ENCODE data around the gene SGCG. TPM values are rescaled to one million over a fixed set of nuclear protein-coding genes. Genes with fewer than 3 reads are reported as not detected.
"Not testable (repeated sequence)": the region's sequence is repeated elsewhere in the genome, so short reads cannot be mapped to it uniquely, and the experiment has no call there.

Gene SGCG
- total RNA-seq, 1 experiment from 2014 or later: not detected

- Mint-ChIP-seq H3K9me3 (ENCODE audit: low read depth, unreplicated experiment) (no peaks in the 10 kb centered on the region), H3K36me3 (ENCODE audit: insufficient read depth, unreplicated experiment) (no peaks in the 10 kb centered on the region), H3K4me1 (ENCODE audit: low read depth, unreplicated experiment) (no peaks in the 10 kb centered on the region), H3K4me3 (ENCODE audit: low read depth, unreplicated experiment) (no peak overlapping the region), H3K27ac (ENCODE audit: unreplicated experiment) (no peak overlapping the region), H3K27me3 (ENCODE audit: unreplicated experiment) (peaks cover 16% of the 10 kb centered on the region)
- CTCF ChIA-PET: no interaction called here
- intact Hi-C loops (cut with micrococcal nuclease; ENCODE audit: unreplicated experiment): no loop called here
- TF ChIP-seq, protein P1, sequence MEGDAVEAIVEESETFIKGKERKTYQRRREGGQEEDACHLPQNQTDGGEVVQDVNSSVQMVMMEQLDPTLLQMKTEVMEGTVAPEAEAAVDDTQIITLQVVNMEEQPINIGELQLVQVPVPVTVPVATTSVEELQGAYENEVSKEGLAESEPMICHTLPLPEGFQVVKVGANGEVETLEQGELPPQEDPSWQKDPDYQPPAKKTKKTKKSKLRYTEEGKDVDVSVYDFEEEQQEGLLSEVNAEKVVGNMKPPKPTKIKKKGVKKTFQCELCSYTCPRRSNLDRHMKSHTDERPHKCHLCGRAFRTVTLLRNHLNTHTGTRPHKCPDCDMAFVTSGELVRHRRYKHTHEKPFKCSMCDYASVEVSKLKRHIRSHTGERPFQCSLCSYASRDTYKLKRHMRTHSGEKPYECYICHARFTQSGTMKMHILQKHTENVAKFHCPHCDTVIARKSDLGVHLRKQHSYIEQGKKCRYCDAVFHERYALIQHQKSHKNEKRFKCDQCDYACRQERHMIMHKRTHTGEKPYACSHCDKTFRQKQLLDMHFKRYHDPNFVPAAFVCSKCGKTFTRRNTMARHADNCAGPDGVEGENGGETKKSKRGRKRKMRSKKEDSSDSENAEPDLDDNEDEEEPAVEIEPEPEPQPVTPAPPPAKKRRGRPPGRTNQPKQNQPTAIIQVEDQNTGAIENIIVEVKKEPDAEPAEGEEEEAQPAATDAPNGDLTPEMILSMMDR (IDR thresholded peaks at IDR 0.05; ENCODE audit: unreplicated experiment): no peak
- no peak for DNase-seq
- BruUV-seq (replicated peaks): no TSS peak
These were observed 109.2 kb downstream of the SGCG start for GRCh38 chr13:23289917-23290357.

DNA sequence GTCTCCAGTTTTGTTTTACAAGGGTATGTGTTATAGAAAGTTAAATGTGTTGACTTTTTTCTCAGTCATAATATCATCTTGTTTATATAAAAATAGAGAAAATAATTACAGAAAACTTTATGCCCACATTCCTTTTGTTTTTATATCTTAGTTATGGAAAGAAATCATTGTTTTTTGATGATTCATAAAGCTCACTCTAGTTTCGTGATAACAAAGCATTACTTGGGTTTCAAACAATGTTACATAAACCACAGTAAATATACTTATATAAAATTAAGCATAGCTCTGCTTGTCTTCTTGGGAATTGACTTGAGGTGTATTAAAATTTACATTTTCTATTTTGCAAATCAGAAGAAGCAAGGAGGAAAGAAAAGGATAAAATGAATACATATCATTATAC is 111.8 kb downstream of the SGCG start:
- no peak overlapping the region for H3K4me3 Mint-ChIP-seq (ENCODE audit: low read depth, unreplicated experiment)
- TF ChIP-seq, protein P1 (IDR thresholded peaks at IDR 0.05; ENCODE audit: unreplicated experiment): no peak
- no peak overlapping the region for H3K27ac Mint-ChIP-seq (ENCODE audit: unreplicated experiment)

DNA sequence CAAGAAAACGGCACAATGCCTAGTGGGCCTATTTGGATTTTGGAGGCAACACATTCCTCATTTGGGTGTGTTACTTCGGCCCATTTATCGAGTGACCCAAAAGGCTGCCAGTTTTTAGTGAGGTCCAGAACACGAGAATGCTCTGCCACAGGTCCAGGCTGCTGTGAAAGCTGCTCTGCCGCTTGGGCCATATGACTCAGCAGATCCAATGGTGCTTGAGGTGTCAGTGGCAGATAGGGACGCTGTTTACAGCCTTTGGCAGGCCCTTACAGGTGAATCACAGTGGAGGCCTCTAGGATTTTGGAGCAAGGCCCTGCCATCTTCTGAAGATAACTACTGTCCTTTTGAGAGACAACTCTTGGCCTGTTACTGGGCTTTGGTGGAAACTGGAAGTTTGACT is 134.1 kb downstream of the SGCG start:
- not testable (repeated sequence) for H3K27me3 Mint-ChIP-seq (ENCODE audit: unreplicated experiment); H3K4me1 Mint-ChIP-seq (ENCODE audit: low read depth, unreplicated experiment); DNase-seq; BruUV-seq (replicated peaks); H3K4me3 Mint-ChIP-seq (ENCODE audit: low read depth, unreplicated experiment); H3K36me3 Mint-ChIP-seq (ENCODE audit: insufficient read depth, unreplicated experiment); H3K9me3 Mint-ChIP-seq (ENCODE audit: low read depth, unreplicated experiment); H3K27ac Mint-ChIP-seq (ENCODE audit: unreplicated experiment)
- intact Hi-C loops (cut with micrococcal nuclease; ENCODE audit: unreplicated experiment): loop anchor here (5.0 kb wide), 1 partner anchor 138 kb away; no protein-coding TSS in a partner anchor
- CTCF ChIA-PET: interaction anchor here (0.6 kb wide), 1 partner anchor 200 kb away, joined by 5 read pairs; no protein-coding TSS in a partner anchor

More for the DNA sequence above, 111.8 kb downstream of the SGCG start:
- no TSS peak for BruUV-seq (replicated peaks)
- no peaks in the 10 kb centered on the region for H3K4me1 Mint-ChIP-seq (ENCODE audit: low read depth, unreplicated experiment)
- H3K27me3 Mint-ChIP-seq (ENCODE audit: unreplicated experiment): peaks cover 13% of the 10 kb centered on the region
- H3K36me3 Mint-ChIP-seq (ENCODE audit: insufficient read depth, unreplicated experiment): no peaks in the 10 kb centered on the region
- intact Hi-C loops (cut with micrococcal nuclease; ENCODE audit: unreplicated experiment): no loop called here
- DNase-seq: no peak
- CTCF ChIA-PET: no interaction called here
- H3K9me3 Mint-ChIP-seq (ENCODE audit: low read depth, unreplicated experiment): no peaks in the 10 kb centered on the region

DNA sequence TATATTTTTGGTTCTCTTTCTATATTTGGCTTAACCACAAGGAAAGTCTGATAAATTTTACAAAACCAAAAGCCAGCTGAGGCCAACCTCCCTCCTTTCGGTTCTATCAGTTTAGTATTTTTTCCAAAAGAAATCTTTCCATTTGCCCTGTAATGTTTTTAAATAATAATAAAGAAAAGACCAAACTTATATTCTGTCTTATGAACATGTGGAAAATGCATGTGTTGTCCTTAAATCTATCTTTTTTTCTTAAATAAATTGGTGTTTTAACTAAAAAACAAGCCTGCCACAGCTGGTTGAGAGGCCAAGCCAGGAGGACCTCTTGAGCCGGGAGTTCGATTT is 139.1 kb downstream of the SGCG start:
- Mint-ChIP-seq H3K9me3 (ENCODE audit: low read depth, unreplicated experiment) (no peaks in the 10 kb centered on the region), H3K4me3 (ENCODE audit: low read depth, unreplicated experiment) (no peak overlapping the region), H3K4me1 (ENCODE audit: low read depth, unreplicated experiment) (no peaks in the 10 kb centered on the region), H3K27ac (ENCODE audit: unreplicated experiment) (no peak overlapping the region), H3K27me3 (ENCODE audit: unreplicated experiment) (no peaks in the 10 kb centered on the region), H3K36me3 (ENCODE audit: insufficient read depth, unreplicated experiment) (no peaks in the 10 kb centered on the region)
- intact Hi-C loops (cut with micrococcal nuclease; ENCODE audit: unreplicated experiment): loop anchor here (2.0 to 5.0 kb wide), 2 partner anchors 143 to 519 kb away; no protein-coding TSS in a partner anchor
- no TSS peak for BruUV-seq (replicated peaks)
- CTCF ChIA-PET: no interaction called here
- TF ChIP-seq, protein P1 (IDR thresholded peaks at IDR 0.05; ENCODE audit: unreplicated experiment): no peak
- DNase-seq: no peak

GRCh38 chr13:23320926-23321534 is 140.3 kb downstream of the SGCG start:
- no peaks in the 10 kb centered on the region for H3K9me3 Mint-ChIP-seq (ENCODE audit: low read depth, unreplicated experiment)
- intact Hi-C loops (cut with micrococcal nuclease; ENCODE audit: unreplicated experiment): no loop called here
- TF ChIP-seq, protein P1 (IDR thresholded peaks at IDR 0.05; ENCODE audit: unreplicated experiment): no peak
- no peak overlapping the region for H3K4me3 Mint-ChIP-seq (ENCODE audit: low read depth, unreplicated experiment)
- no peak for DNase-seq
- no TSS peak for BruUV-seq (replicated peaks)
- CTCF ChIA-PET: no interaction called here
- no peaks in the 10 kb centered on the region for H3K4me1 Mint-ChIP-seq (ENCODE audit: low read depth, unreplicated experiment)
- no peak overlapping the region for H3K27ac Mint-ChIP-seq (ENCODE audit: unreplicated experiment)
- H3K36me3 Mint-ChIP-seq (ENCODE audit: insufficient read depth, unreplicated experiment): no peaks in the 10 kb centered on the region
- no peaks in the 10 kb centered on the region for H3K27me3 Mint-ChIP-seq (ENCODE audit: unreplicated experiment)

All from Calu3 (cell line).